ENCODE data around the gene COX10.

DNA sequence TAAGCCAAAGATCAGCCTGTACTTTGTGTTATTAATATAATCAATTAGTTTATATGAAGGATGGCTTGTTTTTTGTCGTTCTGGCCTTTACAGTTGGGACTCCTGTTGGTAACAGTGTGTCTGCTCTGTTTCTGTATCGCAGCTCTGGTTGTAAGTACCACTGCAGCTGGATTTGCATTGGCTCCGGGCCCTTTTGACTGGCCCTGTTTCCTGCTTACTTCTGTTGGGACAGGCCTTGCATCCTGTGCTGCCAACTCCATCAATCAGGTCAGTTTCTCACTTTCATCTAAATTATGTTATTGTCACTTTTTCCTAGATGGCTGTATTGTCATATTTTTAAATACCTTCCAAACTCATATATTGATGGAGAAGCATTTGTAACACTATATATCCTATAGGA is 32.7 kb downstream of the COX10 start:
- TF ChIP-seq POLR2AphosphoS5 (IDR thresholded peaks at IDR 0.05) = no peak
- TF ChIP-seq, protein P1, sequence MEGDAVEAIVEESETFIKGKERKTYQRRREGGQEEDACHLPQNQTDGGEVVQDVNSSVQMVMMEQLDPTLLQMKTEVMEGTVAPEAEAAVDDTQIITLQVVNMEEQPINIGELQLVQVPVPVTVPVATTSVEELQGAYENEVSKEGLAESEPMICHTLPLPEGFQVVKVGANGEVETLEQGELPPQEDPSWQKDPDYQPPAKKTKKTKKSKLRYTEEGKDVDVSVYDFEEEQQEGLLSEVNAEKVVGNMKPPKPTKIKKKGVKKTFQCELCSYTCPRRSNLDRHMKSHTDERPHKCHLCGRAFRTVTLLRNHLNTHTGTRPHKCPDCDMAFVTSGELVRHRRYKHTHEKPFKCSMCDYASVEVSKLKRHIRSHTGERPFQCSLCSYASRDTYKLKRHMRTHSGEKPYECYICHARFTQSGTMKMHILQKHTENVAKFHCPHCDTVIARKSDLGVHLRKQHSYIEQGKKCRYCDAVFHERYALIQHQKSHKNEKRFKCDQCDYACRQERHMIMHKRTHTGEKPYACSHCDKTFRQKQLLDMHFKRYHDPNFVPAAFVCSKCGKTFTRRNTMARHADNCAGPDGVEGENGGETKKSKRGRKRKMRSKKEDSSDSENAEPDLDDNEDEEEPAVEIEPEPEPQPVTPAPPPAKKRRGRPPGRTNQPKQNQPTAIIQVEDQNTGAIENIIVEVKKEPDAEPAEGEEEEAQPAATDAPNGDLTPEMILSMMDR (IDR thresholded peaks at IDR 0.05) = no peak
